Measurements from ENCODE around the gene PNPLA2. TPM values are rescaled to one million over a fixed set of nuclear protein-coding genes. Genes with fewer than 3 reads are reported as not detected.

PNPLA2 gene
- total RNA-seq, 4 donors from 2014 or later, result 256 to 543 (median 355) TPM

GRCh38 chr11:778976-779954 lies 39.4 kb upstream of the PNPLA2 start:
- ATAC-seq (ENCODE audit: low FRiP score) (no peak), DNase-seq (ENCODE audit: low spot score) (no peak)
- no peak for TF ChIP-seq CTCF (IDR thresholded peaks at IDR 0.05)

- no peak for ATAC-seq (ENCODE audit: low FRiP score)
- DNase-seq (ENCODE audit: low spot score), result no peak
- TF ChIP-seq CTCF (IDR thresholded peaks at IDR 0.05), result no peak
These were observed 38.7 kb upstream of the PNPLA2 start for GRCh38 chr11:779955-780532.

- no peak for DNase-seq (ENCODE audit: low spot score)
- TF ChIP-seq CTCF (IDR thresholded peaks at IDR 0.05), result no peak
- ATAC-seq (ENCODE audit: low FRiP score), result no peak
These were observed 36.2 kb upstream of the PNPLA2 start for GRCh38 chr11:782264-783174.

- no peak for DNase-seq (ENCODE audit: low spot score)
- peak; percentile 92 for ATAC-seq (ENCODE audit: low FRiP score)
- no peak for TF ChIP-seq CTCF (IDR thresholded peaks at IDR 0.05)
These were observed 35.1 kb upstream of the PNPLA2 start for GRCh38 chr11:783581-784015.

- TF ChIP-seq CTCF (IDR thresholded peaks at IDR 0.05), result no peak
- ATAC-seq (ENCODE audit: low FRiP score), result no peak
- DNase-seq (ENCODE audit: low spot score), result no peak
These were observed 32.3 kb upstream of the PNPLA2 start for GRCh38 chr11:786235-787083.

GRCh38 chr11:787084-787675 lies 31.5 kb upstream of the PNPLA2 start:
- TF ChIP-seq CTCF (IDR thresholded peaks at IDR 0.05), result no peak
- ATAC-seq (ENCODE audit: low FRiP score), result no peak
- no peak for DNase-seq (ENCODE audit: low spot score)
